Endothelial cell of umbilical vein (primary cell): ENCODE measurements around the gene PRKAG1.

Source experiments
- CTCF ChIP-seq, 2 donors: IDR thresholded peaks; 1 replicate in 1 of 2; 2 replicates in 1 of 2; pipeline ENCODE4 v1.5.1; 2011; ENCODE audit warnings: low read length in 2 of 2, mild to moderate bottlenecking in 2 of 2, moderate library complexity in 2 of 2, control low read depth in 1 of 2, inconsistent platforms in 1 of 2, low read depth in 1 of 2; ENCODE audit not compliant: insufficient read depth in 1 of 2; ENCODE audit errors: extremely low read depth in 1 of 2
- EZH2 ChIP-seq: IDR thresholded peaks from 2 replicates; pipeline ENCODE4 v1.6.1; 2012; ENCODE audit warnings: borderline replicate concordance, low read depth, mild to moderate bottlenecking, moderate library complexity, low read length, inconsistent platforms; ENCODE audit not compliant: severe bottlenecking
- FOS ChIP-seq: IDR thresholded peaks from 2 replicates; pipeline ENCODE4 v1.6.1; 2011; ENCODE audit warnings: mild to moderate bottlenecking, low read length, moderate library complexity, borderline replicate concordance; ENCODE audit not compliant: insufficient read depth
- GATA2 ChIP-seq: IDR thresholded peaks from 2 replicates; pipeline ENCODE4 v1.7.0; 2011; ENCODE audit warnings: low read depth, mild to moderate bottlenecking, moderate library complexity, mixed read lengths, low read length; ENCODE audit not compliant: insufficient read length, insufficient read depth
- JUN ChIP-seq: IDR thresholded peaks from 2 replicates; pipeline ENCODE4 v1.6.1; 2011; ENCODE audit warnings: borderline replicate concordance, low read depth; ENCODE audit not compliant: insufficient read length, insufficient read depth
- MAX ChIP-seq: IDR thresholded peaks from 2 replicates; pipeline ENCODE4 v1.6.1; 2011; ENCODE audit not compliant: insufficient read depth, insufficient read length
- MYC ChIP-seq: IDR thresholded peaks from one replicate; pipeline ENCODE4 v1.6.1; 2011; ENCODE audit warnings: mild to moderate bottlenecking, low read depth, low read length
- POLR2A ChIP-seq: IDR thresholded peaks from 2 replicates; pipeline ENCODE4 v1.6.1; 2012; ENCODE audit warnings: low read depth, mild to moderate bottlenecking, control low read depth, low read length
- POLR2AphosphoS5 ChIP-seq: IDR thresholded peaks from 2 replicates; pipeline ENCODE4 v1.6.1; 2012; ENCODE audit warnings: low read depth, mild to moderate bottlenecking, control low read depth, low read length, moderate library complexity; ENCODE audit not compliant: insufficient read depth

- TF ChIP-seq CTCF (IDR thresholded peaks at IDR 0.05; ENCODE audit: extremely low read depth in 1 of 2, insufficient read depth in 1 of 2, low read depth in 1 of 2, low read length in 2 of 2) (no peak), POLR2A (no peak), POLR2AphosphoS5 (no peak), GATA2 (no peak), JUN (no peak), MAX (no peak), EZH2 (no peak), FOS (no peak), MYC (no peak)
Measured at GRCh38 chr12:49012739-49013138, 5.8 kb downstream of the PRKAG1 start.
